Osteocyte (in vitro differentiated cells): ENCODE measurements around the gene TMEM170A. TPM values are rescaled to one million over a fixed set of nuclear protein-coding genes. Genes with fewer than 3 reads are reported as not detected.

Experiments
- DNase-seq: peaks from one replicate; pipeline ENCODE4 v3.0.0; 2021; ENCODE audit warnings: mixed read lengths; ENCODE audit not compliant: unreplicated experiment; ENCODE audit errors: extremely low spot score
- H3K27ac Mint-ChIP-seq: one replicate; pipeline ENCODE4 v1.8.0; 2021; ENCODE audit warnings: mild to moderate bottlenecking, mixed read lengths; ENCODE audit not compliant: unreplicated experiment
- H3K27me3 Mint-ChIP-seq: one replicate; pipeline ENCODE4 v1.8.0; 2021; ENCODE audit warnings: mixed read lengths; ENCODE audit not compliant: unreplicated experiment
- H3K36me3 Mint-ChIP-seq: one replicate; pipeline ENCODE4 v1.8.0; 2021; ENCODE audit warnings: mixed read lengths; ENCODE audit not compliant: unreplicated experiment
- H3K4me1 Mint-ChIP-seq: one replicate; pipeline ENCODE4 v1.8.0; 2021; ENCODE audit warnings: mixed read lengths; ENCODE audit not compliant: unreplicated experiment
- H3K4me3 Mint-ChIP-seq: one replicate; pipeline ENCODE4 v1.8.0; 2021; ENCODE audit warnings: mild to moderate bottlenecking, moderate library complexity, mixed read lengths; ENCODE audit not compliant: unreplicated experiment
- H3K9me3 Mint-ChIP-seq: one replicate; pipeline ENCODE4 v1.8.0; 2021; ENCODE audit warnings: mixed read lengths; ENCODE audit not compliant: unreplicated experiment
- total RNA-seq: library from RNA; stranded (reverse); gene quantifications from 2 replicates; pipeline ENCODE4 v1.2.1, GENCODE V29; 2021
- TF ChIP-seq, protein P1 (sequence below): fragments of 200-600 bp; sonication (generic); IDR thresholded peaks from 2 replicates; pipeline ENCODE4 v1.5.0; 2021; ENCODE audit warnings: antibody characterized with exemption, mild to moderate bottlenecking, moderate library complexity

Gene TMEM170A
- total RNA-seq, 1 donor from 2014 or later: 13.9 TPM

GRCh38 chr16:75479421-75479990, 15.0 kb upstream of the TMEM170A start:
- H3K4me3 Mint-ChIP-seq: no peak overlapping the region
- TF ChIP-seq, protein P1, sequence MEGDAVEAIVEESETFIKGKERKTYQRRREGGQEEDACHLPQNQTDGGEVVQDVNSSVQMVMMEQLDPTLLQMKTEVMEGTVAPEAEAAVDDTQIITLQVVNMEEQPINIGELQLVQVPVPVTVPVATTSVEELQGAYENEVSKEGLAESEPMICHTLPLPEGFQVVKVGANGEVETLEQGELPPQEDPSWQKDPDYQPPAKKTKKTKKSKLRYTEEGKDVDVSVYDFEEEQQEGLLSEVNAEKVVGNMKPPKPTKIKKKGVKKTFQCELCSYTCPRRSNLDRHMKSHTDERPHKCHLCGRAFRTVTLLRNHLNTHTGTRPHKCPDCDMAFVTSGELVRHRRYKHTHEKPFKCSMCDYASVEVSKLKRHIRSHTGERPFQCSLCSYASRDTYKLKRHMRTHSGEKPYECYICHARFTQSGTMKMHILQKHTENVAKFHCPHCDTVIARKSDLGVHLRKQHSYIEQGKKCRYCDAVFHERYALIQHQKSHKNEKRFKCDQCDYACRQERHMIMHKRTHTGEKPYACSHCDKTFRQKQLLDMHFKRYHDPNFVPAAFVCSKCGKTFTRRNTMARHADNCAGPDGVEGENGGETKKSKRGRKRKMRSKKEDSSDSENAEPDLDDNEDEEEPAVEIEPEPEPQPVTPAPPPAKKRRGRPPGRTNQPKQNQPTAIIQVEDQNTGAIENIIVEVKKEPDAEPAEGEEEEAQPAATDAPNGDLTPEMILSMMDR: no peak
- DNase-seq: no peak
- no peaks in the 10 kb centered on the region for H3K36me3 Mint-ChIP-seq
- no peaks in the 10 kb centered on the region for H3K4me1 Mint-ChIP-seq
- H3K27me3 Mint-ChIP-seq: peaks cover 3% of the 10 kb centered on the region
- H3K9me3 Mint-ChIP-seq: no peaks in the 10 kb centered on the region
- H3K27ac Mint-ChIP-seq: no peak overlapping the region

DNA sequence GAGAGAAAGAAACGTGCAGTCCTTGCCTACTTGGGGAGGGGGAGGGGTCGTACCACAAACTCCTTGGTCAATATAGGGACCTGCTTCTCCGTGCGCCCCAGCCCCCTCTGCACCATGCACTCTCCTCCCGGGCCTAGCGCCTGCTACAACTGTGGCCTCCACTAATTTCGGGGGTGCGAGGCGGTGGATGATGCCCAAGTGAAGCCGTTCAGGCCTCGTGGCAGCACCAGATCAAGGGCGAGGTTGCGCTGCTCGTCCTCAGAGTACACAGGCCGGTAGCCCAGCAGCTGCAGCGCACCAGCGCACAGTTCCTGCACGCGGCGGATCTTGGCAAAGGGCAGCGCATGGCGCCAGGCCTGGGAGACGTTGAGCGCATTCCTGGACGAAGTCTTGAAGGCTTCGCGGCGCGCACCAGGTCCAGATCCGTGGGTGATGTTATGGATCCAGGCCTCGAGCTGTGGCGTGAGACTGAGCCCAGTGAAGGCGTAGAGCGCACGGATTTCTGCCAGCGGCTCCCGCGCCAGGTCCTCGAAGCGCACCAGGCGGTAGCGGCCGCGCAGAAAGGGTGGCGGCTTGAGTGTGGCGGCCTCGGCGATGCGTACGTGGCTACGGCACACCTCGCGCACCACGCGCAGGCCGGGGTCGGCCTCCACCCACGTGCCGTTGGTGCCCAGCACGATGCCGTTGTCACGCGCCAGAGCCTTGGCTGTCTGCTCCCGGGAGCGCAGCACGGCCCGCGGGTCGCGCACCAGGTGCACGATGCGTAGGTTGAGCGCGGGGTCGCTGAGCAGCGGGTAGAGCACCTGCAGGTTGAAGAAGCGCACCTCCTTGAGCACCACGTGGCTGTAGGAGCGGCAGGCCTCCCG, 14.2 kb upstream of the TMEM170A start:
- Mint-ChIP-seq H3K27me3 (peaks cover 3% of the 10 kb centered on the region), H3K27ac (no peak overlapping the region), H3K36me3 (no peaks in the 10 kb centered on the region), H3K4me1 (no peaks in the 10 kb centered on the region), H3K9me3 (no peaks in the 10 kb centered on the region), H3K4me3 (no peak overlapping the region)
- DNase-seq: no peak
- TF ChIP-seq, protein P1: no peak

DNA sequence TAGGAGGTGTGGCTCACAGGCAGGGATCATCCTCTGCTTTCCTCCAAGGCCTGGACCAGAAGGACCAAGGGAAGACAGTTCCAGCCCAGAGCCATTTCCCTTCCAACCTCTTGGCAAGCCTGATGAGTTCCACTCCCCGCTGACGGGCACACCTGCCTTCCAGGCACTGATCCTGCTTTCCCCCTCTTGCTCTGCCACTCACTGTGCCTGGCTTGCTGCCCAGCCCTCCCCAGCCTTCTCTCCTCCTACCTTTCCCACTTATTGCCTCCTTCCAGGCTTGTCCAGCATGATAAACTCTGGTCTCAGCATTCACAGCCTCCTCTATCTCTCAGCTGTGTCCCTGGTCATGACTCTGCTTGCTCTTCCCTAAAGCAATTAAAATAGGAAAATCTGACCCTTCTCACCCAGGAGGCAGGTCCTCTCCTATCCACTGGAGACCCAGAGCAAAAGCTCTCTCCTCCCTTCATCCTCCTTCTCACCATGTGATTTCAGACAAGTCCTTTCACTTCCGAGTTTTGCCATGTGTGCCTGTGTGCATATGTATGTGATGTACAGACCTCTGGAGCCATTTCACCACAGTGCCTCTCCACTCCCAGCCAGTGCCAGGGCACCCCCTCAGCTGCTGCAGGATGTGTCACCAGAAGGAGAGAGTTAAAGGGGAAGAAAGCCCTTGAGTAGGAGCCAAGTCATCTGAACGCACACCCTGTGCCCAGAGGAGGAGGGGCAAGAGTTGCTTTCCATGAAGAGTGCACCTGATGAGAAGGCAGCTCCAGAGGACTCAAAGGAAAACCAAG, 13.4 kb upstream of the TMEM170A start:
- no peaks in the 10 kb centered on the region for H3K4me1 Mint-ChIP-seq
- DNase-seq: no peak
- TF ChIP-seq, protein P1: no peak
- no peak overlapping the region for H3K4me3 Mint-ChIP-seq
- H3K27ac Mint-ChIP-seq: no peak overlapping the region
- H3K9me3 Mint-ChIP-seq: no peaks in the 10 kb centered on the region
- peaks cover 3% of the 10 kb centered on the region for H3K27me3 Mint-ChIP-seq
- H3K36me3 Mint-ChIP-seq: no peaks in the 10 kb centered on the region

DNA sequence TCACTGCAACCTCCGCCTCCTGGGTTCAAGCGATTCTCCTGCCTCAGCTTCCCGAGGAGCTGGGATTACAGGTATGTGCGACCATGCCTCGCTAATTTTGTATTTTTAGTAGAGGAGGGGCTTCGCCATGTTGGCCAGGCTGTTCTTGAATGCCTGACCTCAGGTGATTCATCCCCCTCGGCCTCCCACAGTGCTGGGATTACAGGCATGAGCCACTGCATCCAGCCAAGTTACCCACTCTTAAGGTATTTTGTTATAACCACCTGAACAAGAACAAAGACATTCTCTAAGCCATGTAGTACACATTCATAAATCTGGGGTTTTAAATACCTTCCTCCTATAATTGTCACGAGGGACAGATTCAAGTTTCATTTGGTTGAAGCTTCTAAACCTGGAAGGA, 12.3 kb upstream of the TMEM170A start:
- Mint-ChIP-seq H3K9me3 (no peaks in the 10 kb centered on the region), H3K4me3 (no peak overlapping the region), H3K4me1 (no peaks in the 10 kb centered on the region), H3K27ac (no peak overlapping the region), H3K36me3 (no peaks in the 10 kb centered on the region), H3K27me3 (peaks cover 3% of the 10 kb centered on the region)
- TF ChIP-seq, protein P1: no peak
- no peak for DNase-seq

- H3K9me3 Mint-ChIP-seq: no peaks in the 10 kb centered on the region
- H3K27me3 Mint-ChIP-seq: no peaks in the 10 kb centered on the region
- no peak for DNase-seq
- H3K4me1 Mint-ChIP-seq: no peaks in the 10 kb centered on the region
- no peaks in the 10 kb centered on the region for H3K36me3 Mint-ChIP-seq
- H3K4me3 Mint-ChIP-seq: no peak overlapping the region
- TF ChIP-seq, protein P1: no peak
- no peak overlapping the region for H3K27ac Mint-ChIP-seq
Observed at GRCh38 chr16:75475420-75475847, 10.9 kb upstream of the TMEM170A start.
